GM08714 (cell line): ENCODE results near the gene MPRIP.

Experiments
- H3K4me3 ChIP-seq: fragments of 200-500 bp; sonication (Bioruptor generic); 2 replicates; pipeline ENCODE4 v1.5.1; 2014; ENCODE audit warnings: mild to moderate bottlenecking, low read length, inconsistent platforms
- ZNF274 ChIP-seq: IDR thresholded peaks from 2 replicates; pipeline ENCODE4 v1.6.1; 2012; ENCODE audit warnings: mild to moderate bottlenecking, low read depth, low read length

MPRIP gene

GRCh38 chr17:17169396-17169795 is 127.1 kb downstream of the MPRIP start:
- H3K4me3 ChIP-seq = no peak overlapping the region
- no peak for TF ChIP-seq ZNF274

- H3K4me3 ChIP-seq = no peak overlapping the region
These were observed 128.2 kb downstream of the MPRIP start for GRCh38 chr17:17170346-17170985.

GRCh38 chr17:17171186-17171585 is 128.9 kb downstream of the MPRIP start:
- no peak overlapping the region for H3K4me3 ChIP-seq
- no peak for TF ChIP-seq ZNF274

More at GRCh38 chr17:17170346-17170985, 128.2 kb downstream of the MPRIP start:
- TF ChIP-seq ZNF274 = no peak

- H3K4me3 ChIP-seq = no peak overlapping the region
- no peak for TF ChIP-seq ZNF274
These were observed 130.0 kb downstream of the MPRIP start for GRCh38 chr17:17172001-17172939.

GRCh38 chr17:17172990-17173389 is 130.7 kb downstream of the MPRIP start:
- no peak overlapping the region for H3K4me3 ChIP-seq
- TF ChIP-seq ZNF274 = no peak

- TF ChIP-seq ZNF274 = no peak
- H3K4me3 ChIP-seq = no peak overlapping the region
These were observed 131.7 kb downstream of the MPRIP start for GRCh38 chr17:17173921-17174320.

- no peak for TF ChIP-seq ZNF274
- H3K4me3 ChIP-seq = no peak overlapping the region
These were observed 133.1 kb downstream of the MPRIP start for GRCh38 chr17:17175340-17175739.

GRCh38 chr17:17175917-17176316 is 133.7 kb downstream of the MPRIP start:
- H3K4me3 ChIP-seq = no peak overlapping the region
- TF ChIP-seq ZNF274 = no peak

- H3K4me3 ChIP-seq = no peak overlapping the region
- no peak for TF ChIP-seq ZNF274
These were observed 134.1 kb downstream of the MPRIP start for GRCh38 chr17:17176341-17176740.

- H3K4me3 ChIP-seq = no peak overlapping the region
- no peak for TF ChIP-seq ZNF274
These were observed 134.9 kb downstream of the MPRIP start for GRCh38 chr17:17177176-17177575.

GRCh38 chr17:17179371-17179827 is 137.1 kb downstream of the MPRIP start:
- H3K4me3 ChIP-seq = no peak overlapping the region
- no peak for TF ChIP-seq ZNF274

- no peak for TF ChIP-seq ZNF274
- no peak overlapping the region for H3K4me3 ChIP-seq
These were observed 137.9 kb downstream of the MPRIP start for GRCh38 chr17:17180141-17180603.

GRCh38 chr17:17180741-17181525 is 138.7 kb downstream of the MPRIP start:
- H3K4me3 ChIP-seq = no peak overlapping the region
- TF ChIP-seq ZNF274 = no peak
